ENCODE results near the gene PLGRKT.

PLGRKT gene

GRCh38 chr9:5448461-5449435 lies 11.0 kb upstream of the PLGRKT start:
- Histone ChIP-seq H3K4me1 (ENCODE audit: control insufficient read depth in 1 of 2, insufficient read depth in 2 of 2, low read length in 2 of 2) (peaks cover 0 to 5% of the 10 kb centered on the region in 2 experiments), H3K27ac (ENCODE audit: low read depth, low read length) (no peak overlapping the region), H2BK12ac (ENCODE audit: low read length) (no peak overlapping the region), H4K12ac (ENCODE audit: low read depth, low read length) (no peak overlapping the region), H3K4me3 (ENCODE audit: low read depth, low read length) (no peak overlapping the region), H3K23ac (ENCODE audit: low read length) (no peak overlapping the region), H3K14ac (ENCODE audit: low read length) (no peak overlapping the region), H3K4me2 (ENCODE audit: low read length) (no peak overlapping the region), H3K9me3 (ENCODE audit: insufficient read depth, low read depth, low read length) (no peaks in the 10 kb centered on the region), H2BK120ac (ENCODE audit: insufficient read depth, low read length, poor library complexity) (no peak overlapping the region), H4K8ac (ENCODE audit: low read depth, low read length) (no peak overlapping the region), H3K79me1 (ENCODE audit: low read length) (peaks cover 6% of the 10 kb centered on the region), H3K9ac (ENCODE audit: low read length) (no peak overlapping the region), H4K91ac (ENCODE audit: low read depth, low read length) (no peak overlapping the region), H2AK5ac (ENCODE audit: low read length) (no peak overlapping the region), H2BK5ac (ENCODE audit: low read depth, low read length, poor library complexity) (peak overlapping the region; percentile 31), H3K18ac (ENCODE audit: low read length) (no peak overlapping the region), H3K79me2 (ENCODE audit: control insufficient read depth, insufficient read depth, low read length, poor library complexity) (peaks cover 2% of the 10 kb centered on the region), H3K4ac (ENCODE audit: low read depth, low read length) (no peak overlapping the region), H3K36me3 (ENCODE audit: control insufficient read depth in 1 of 2, insufficient read depth in 2 of 2, low read length in 2 of 2) (no peaks in the 10 kb centered on the region), H2AFZ (ENCODE audit: insufficient read depth, low read length, poor library complexity) (no peak overlapping the region), H3K27me3 (ENCODE audit: insufficient read depth, low read length) (no peaks in the 10 kb centered on the region)
- WGBS (ENCODE audit: extremely low coverage, insufficient coverage, insufficient read length), result no CpG with 5 or more reads among the region's 5 CpGs
- no peak for DNase-seq

DNA sequence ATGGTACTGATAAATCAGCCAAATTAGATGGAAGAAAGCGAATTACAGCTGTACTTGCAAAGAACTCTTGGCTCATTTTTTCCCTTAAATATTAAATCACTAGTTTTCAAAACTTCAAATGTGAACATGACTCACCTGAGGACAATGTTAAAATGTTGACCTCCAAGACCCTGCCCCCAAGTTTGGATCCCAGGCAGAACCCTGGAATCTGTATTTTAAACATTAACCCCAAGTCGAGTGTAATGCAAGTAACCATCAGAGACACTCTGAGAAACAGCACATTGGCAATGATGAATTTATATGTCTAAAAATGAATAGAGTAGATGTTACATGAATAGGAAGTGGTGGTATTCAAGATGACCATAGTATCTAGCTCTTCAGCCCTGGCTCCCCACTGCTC lies 10.3 kb upstream of the PLGRKT start:
- no peak overlapping the region for H2AFZ ChIP-seq (ENCODE audit: insufficient read depth, low read length, poor library complexity)
- no peaks in the 10 kb centered on the region for H3K79me2 ChIP-seq (ENCODE audit: control insufficient read depth, insufficient read depth, low read length, poor library complexity)
- H3K4me3 ChIP-seq (ENCODE audit: low read depth, low read length), result no peak overlapping the region
- no peak overlapping the region for H2BK5ac ChIP-seq (ENCODE audit: low read depth, low read length, poor library complexity)
- no peak overlapping the region for H4K91ac ChIP-seq (ENCODE audit: low read depth, low read length)
- no peak overlapping the region for H2BK120ac ChIP-seq (ENCODE audit: insufficient read depth, low read length, poor library complexity)
- peaks cover 6% of the 10 kb centered on the region for H3K79me1 ChIP-seq (ENCODE audit: low read length)
- H4K8ac ChIP-seq (ENCODE audit: low read depth, low read length), result no peak overlapping the region
- H3K36me3 ChIP-seq (ENCODE audit: control insufficient read depth in 1 of 2, insufficient read depth in 2 of 2, low read length in 2 of 2), result no peaks in the 10 kb centered on the region
- H3K23ac ChIP-seq (ENCODE audit: low read length), result no peak overlapping the region
- peaks cover 0 to 5% of the 10 kb centered on the region in 2 experiments for H3K4me1 ChIP-seq (ENCODE audit: control insufficient read depth in 1 of 2, insufficient read depth in 2 of 2, low read length in 2 of 2)
- no peak overlapping the region for H3K4ac ChIP-seq (ENCODE audit: low read depth, low read length)
- no peak overlapping the region for H2AK5ac ChIP-seq (ENCODE audit: low read length)
- no peaks in the 10 kb centered on the region for H3K9me3 ChIP-seq (ENCODE audit: insufficient read depth, low read depth, low read length)
- H2BK12ac ChIP-seq (ENCODE audit: low read length), result no peak overlapping the region
- H3K9ac ChIP-seq (ENCODE audit: low read length), result no peak overlapping the region
- H3K4me2 ChIP-seq (ENCODE audit: low read length), result no peak overlapping the region
- H3K27ac ChIP-seq (ENCODE audit: low read depth, low read length), result no peak overlapping the region
- no peaks in the 10 kb centered on the region for H3K27me3 ChIP-seq (ENCODE audit: insufficient read depth, low read length)
- no peak overlapping the region for H4K12ac ChIP-seq (ENCODE audit: low read depth, low read length)
- H3K18ac ChIP-seq (ENCODE audit: low read length), result no peak overlapping the region
- no peak overlapping the region for H3K14ac ChIP-seq (ENCODE audit: low read length)
- WGBS (ENCODE audit: extremely low coverage, insufficient coverage, insufficient read length), result no CpG with 5 or more reads among the region's 2 CpGs
- DNase-seq, result no peak

DNA sequence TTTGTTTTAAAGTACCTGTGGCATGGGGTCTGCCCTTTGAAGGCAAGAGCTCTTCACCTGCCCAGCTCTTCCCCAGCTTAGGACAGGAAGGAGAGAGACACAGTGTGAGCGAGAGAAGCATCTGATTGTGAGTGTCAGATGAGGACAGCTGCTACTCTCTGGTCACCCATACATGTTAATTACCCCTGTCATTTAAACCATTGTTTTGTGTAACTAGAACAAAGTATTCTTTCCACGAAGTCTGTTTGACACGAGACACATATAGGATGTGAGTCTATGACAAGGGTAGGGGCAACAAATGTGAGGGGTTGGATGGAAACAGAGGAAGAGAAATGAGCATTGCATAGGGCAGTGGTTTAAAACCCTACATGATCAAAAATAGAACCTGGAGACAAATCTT lies 9.6 kb upstream of the PLGRKT start:
- no peak overlapping the region for H4K8ac ChIP-seq (ENCODE audit: low read depth, low read length)
- DNase-seq, result no peak
- H2AK5ac ChIP-seq (ENCODE audit: low read length), result no peak overlapping the region
- no peak overlapping the region for H3K4me3 ChIP-seq (ENCODE audit: low read depth, low read length)
- H4K91ac ChIP-seq (ENCODE audit: low read depth, low read length), result peak overlapping the region; percentile 83
- no peak overlapping the region for H3K23ac ChIP-seq (ENCODE audit: low read length)
- peak overlapping the region; percentile 65 for H3K18ac ChIP-seq (ENCODE audit: low read length)
- H3K4me2 ChIP-seq (ENCODE audit: low read length), result no peak overlapping the region
- no peak overlapping the region for H3K9ac ChIP-seq (ENCODE audit: low read length)
- H3K9me3 ChIP-seq (ENCODE audit: insufficient read depth, low read depth, low read length), result no peaks in the 10 kb centered on the region
- H3K79me2 ChIP-seq (ENCODE audit: control insufficient read depth, insufficient read depth, low read length, poor library complexity), result no peaks in the 10 kb centered on the region
- peak overlapping the region; percentile 84 for H3K14ac ChIP-seq (ENCODE audit: low read length)
- peak overlapping the region; percentile 95 for H2BK12ac ChIP-seq (ENCODE audit: low read length)
- peak overlapping the region; percentile 58 for H2BK120ac ChIP-seq (ENCODE audit: insufficient read depth, low read length, poor library complexity)
- H2AFZ ChIP-seq (ENCODE audit: insufficient read depth, low read length, poor library complexity), result no peak overlapping the region
- no peak overlapping the region for H3K4ac ChIP-seq (ENCODE audit: low read depth, low read length)
- no CpG with 5 or more reads among the region's 3 CpGs for WGBS (ENCODE audit: extremely low coverage, insufficient coverage, insufficient read length)
- H3K27me3 ChIP-seq (ENCODE audit: insufficient read depth, low read length), result no peaks in the 10 kb centered on the region
- no peak overlapping the region for H4K12ac ChIP-seq (ENCODE audit: low read depth, low read length)
- H3K4me1 ChIP-seq (ENCODE audit: control insufficient read depth in 1 of 2, insufficient read depth in 2 of 2, low read length in 2 of 2), result peaks cover 0 to 5% of the 10 kb centered on the region in 2 experiments
- peaks cover 6% of the 10 kb centered on the region for H3K79me1 ChIP-seq (ENCODE audit: low read length)
- H2BK5ac ChIP-seq (ENCODE audit: low read depth, low read length, poor library complexity), result peak overlapping the region; percentile 73
- H3K36me3 ChIP-seq (ENCODE audit: control insufficient read depth in 1 of 2, insufficient read depth in 2 of 2, low read length in 2 of 2), result no peaks in the 10 kb centered on the region
- no peak overlapping the region for H3K27ac ChIP-seq (ENCODE audit: low read depth, low read length)

DNA sequence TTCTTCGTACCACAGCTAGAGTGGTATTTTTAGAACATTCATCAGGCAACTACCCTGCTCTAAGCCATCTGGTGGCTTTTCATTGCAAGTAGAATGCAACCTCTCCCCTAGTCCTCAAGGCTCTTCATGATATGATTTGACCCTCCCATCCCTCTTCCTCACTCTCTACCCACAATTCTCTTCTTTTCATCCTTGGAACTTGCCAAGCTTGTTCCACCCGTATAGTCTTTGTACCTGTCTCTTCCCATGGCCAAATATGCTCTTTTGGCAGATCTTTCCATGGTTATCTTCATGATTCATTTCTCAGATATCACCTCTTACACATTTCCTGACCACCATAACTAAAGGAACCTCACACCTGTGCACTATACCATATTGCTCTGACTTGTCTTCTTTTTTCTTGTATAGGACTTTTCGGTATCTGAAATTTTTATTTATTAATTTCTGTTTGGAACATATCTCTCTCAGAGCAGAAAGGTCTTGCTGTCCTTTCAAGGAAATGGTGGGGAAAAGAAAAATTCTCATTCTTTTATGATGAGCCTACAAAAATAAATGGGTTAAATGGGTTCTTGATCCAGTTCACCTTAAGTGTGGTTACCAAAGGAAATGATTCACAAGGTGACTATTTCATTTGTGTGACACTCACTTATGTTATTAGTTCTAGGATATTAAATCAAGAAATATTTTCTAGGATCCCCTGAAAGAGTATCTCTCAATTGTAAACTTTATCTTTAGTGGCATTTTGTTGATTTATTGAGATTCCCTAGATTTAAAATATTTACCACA lies 8.9 kb upstream of the PLGRKT start:
- no peak overlapping the region for H2AK5ac ChIP-seq (ENCODE audit: low read length)
- H3K36me3 ChIP-seq (ENCODE audit: control insufficient read depth in 1 of 2, insufficient read depth in 2 of 2, low read length in 2 of 2), result no peaks in the 10 kb centered on the region
- H4K12ac ChIP-seq (ENCODE audit: low read depth, low read length), result no peak overlapping the region
- no peak overlapping the region for H2BK5ac ChIP-seq (ENCODE audit: low read depth, low read length, poor library complexity)
- H3K14ac ChIP-seq (ENCODE audit: low read length), result no peak overlapping the region
- H3K4me2 ChIP-seq (ENCODE audit: low read length), result no peak overlapping the region
- H3K9ac ChIP-seq (ENCODE audit: low read length), result no peak overlapping the region
- no peak overlapping the region for H3K27ac ChIP-seq (ENCODE audit: low read depth, low read length)
- peaks cover 6% of the 10 kb centered on the region for H3K79me1 ChIP-seq (ENCODE audit: low read length)
- H3K79me2 ChIP-seq (ENCODE audit: control insufficient read depth, insufficient read depth, low read length, poor library complexity), result no peaks in the 10 kb centered on the region
- H2BK12ac ChIP-seq (ENCODE audit: low read length), result no peak overlapping the region
- H3K18ac ChIP-seq (ENCODE audit: low read length), result no peak overlapping the region
- no peak overlapping the region for H4K8ac ChIP-seq (ENCODE audit: low read depth, low read length)
- no peak overlapping the region for H3K4me3 ChIP-seq (ENCODE audit: low read depth, low read length)
- no peaks in the 10 kb centered on the region for H3K27me3 ChIP-seq (ENCODE audit: insufficient read depth, low read length)
- peaks cover 0 to 5% of the 10 kb centered on the region in 2 experiments for H3K4me1 ChIP-seq (ENCODE audit: control insufficient read depth in 1 of 2, insufficient read depth in 2 of 2, low read length in 2 of 2)
- no peaks in the 10 kb centered on the region for H3K9me3 ChIP-seq (ENCODE audit: insufficient read depth, low read depth, low read length)
- no peak overlapping the region for H3K4ac ChIP-seq (ENCODE audit: low read depth, low read length)
- no peak overlapping the region for H2AFZ ChIP-seq (ENCODE audit: insufficient read depth, low read length, poor library complexity)
- WGBS (ENCODE audit: extremely low coverage, insufficient coverage, insufficient read length), result no CpG with 5 or more reads among the region's 3 CpGs
- DNase-seq, result peak; percentile 88 to 97
- no peak overlapping the region for H4K91ac ChIP-seq (ENCODE audit: low read depth, low read length)
- H3K23ac ChIP-seq (ENCODE audit: low read length), result no peak overlapping the region
- no peak overlapping the region for H2BK120ac ChIP-seq (ENCODE audit: insufficient read depth, low read length, poor library complexity)

Data from trophoblast cell (in vitro differentiated cells and primary cell).